ENCODE data around the gene CRIM1. TPM values are rescaled to one million over a fixed set of nuclear protein-coding genes. Genes with fewer than 3 reads are reported as not detected.

Gene CRIM1
- total RNA-seq, 1 experiment from 2014 or later: 24.1 TPM

- peaks cover 36% of the 10 kb centered on the region for H3K36me3 Mint-ChIP-seq
- ChIA-PET POLR2A (no interaction called here), CTCF (interaction anchor here (0.6 to 0.7 kb wide), 3 partner anchors 181 to 249 kb away, joined by 3 to 4 read pairs (median 3); no protein-coding TSS in a partner anchor)
- ATAC-seq: no peak
- no peaks in the 10 kb centered on the region for H3K9me3 Mint-ChIP-seq
- H3K27me3 Mint-ChIP-seq (ENCODE audit: low read depth): no peaks in the 10 kb centered on the region
- TF ChIP-seq ZMAT4 (CRISPR knock-in tag; IDR thresholded peaks at IDR 0.05) (no peak), ZNF121 (CRISPR knock-in tag; IDR thresholded peaks at IDR 0.05) (no peak), NR2C2 (CRISPR knock-in tag; IDR thresholded peaks at IDR 0.05) (no peak), TP53 (CRISPR knock-in tag; IDR thresholded peaks at IDR 0.05) (no peak), ATF6 (CRISPR knock-in tag; IDR thresholded peaks at IDR 0.05) (no peak), ZNF138 (CRISPR knock-in tag; conservative IDR thresholded peaks at IDR 0.05) (no peak)
- no peaks in the 10 kb centered on the region for H3K4me1 Mint-ChIP-seq
- H3K4me3 Mint-ChIP-seq: no peak overlapping the region
- DNase-seq (ENCODE audit: low spot score): no peak
- no peak overlapping the region for H3K27ac Mint-ChIP-seq
Observed at GRCh38 chr2:36545871-36546416, 190.4 kb downstream of the CRIM1 start.

GRCh38 chr2:36547906-36548305 lies 192.3 kb downstream of the CRIM1 start:
- H3K4me1 Mint-ChIP-seq: no peaks in the 10 kb centered on the region
- H3K4me3 Mint-ChIP-seq: no peak overlapping the region
- H3K9me3 Mint-ChIP-seq: no peaks in the 10 kb centered on the region
- CTCF ChIA-PET: interaction anchor here (0.6 kb wide), 1 partner anchor 1979 kb away, joined by 4 read pairs; no protein-coding TSS in a partner anchor
- DNase-seq (ENCODE audit: low spot score) (no peak), ATAC-seq (no peak)
- POLR2A ChIA-PET: no interaction called here
- H3K27me3 Mint-ChIP-seq (ENCODE audit: low read depth): no peaks in the 10 kb centered on the region
- no peak overlapping the region for H3K27ac Mint-ChIP-seq
- H3K36me3 Mint-ChIP-seq: peaks cover 32% of the 10 kb centered on the region
- TF ChIP-seq FOXP4 (CRISPR knock-in tag; IDR thresholded peaks at IDR 0.05): no peak
- TF ChIP-seq ZNF232 (CRISPR knock-in tag; IDR thresholded peaks at IDR 0.05): no peak
- TF ChIP-seq ATF3 (CRISPR knock-in tag; conservative IDR thresholded peaks at IDR 0.05): no peak
- no peak for TF ChIP-seq JUN (CRISPR knock-in tag; IDR thresholded peaks at IDR 0.05)
- TF ChIP-seq JAZF1 (CRISPR knock-in tag; IDR thresholded peaks at IDR 0.05): no peak
- TF ChIP-seq HMGA2 (CRISPR knock-in tag; IDR thresholded peaks at IDR 0.05): no peak
- TF ChIP-seq ZNF423 (CRISPR knock-in tag; IDR thresholded peaks at IDR 0.05): no peak
- no peak for TF ChIP-seq ATF2 (CRISPR knock-in tag; IDR thresholded peaks at IDR 0.05; ENCODE audit: borderline replicate concordance, low read depth)
- TF ChIP-seq OVOL2 (CRISPR knock-in tag; IDR thresholded peaks at IDR 0.05; ENCODE audit: borderline replicate concordance): no peak
- TF ChIP-seq E2F5 (CRISPR knock-in tag; IDR thresholded peaks at IDR 0.05): no peak
- TF ChIP-seq ZNF416 (CRISPR knock-in tag; IDR thresholded peaks at IDR 0.05): no peak
- TF ChIP-seq ZNF532 (CRISPR knock-in tag; IDR thresholded peaks at IDR 0.05; ENCODE audit: borderline replicate concordance): no peak
- no peak for TF ChIP-seq ZBTB43 (CRISPR knock-in tag; IDR thresholded peaks at IDR 0.05)
- no peak for TF ChIP-seq HMGXB4 (CRISPR knock-in tag; IDR thresholded peaks at IDR 0.05)
- no peak for TF ChIP-seq ZNF121 (CRISPR knock-in tag; IDR thresholded peaks at IDR 0.05)
- TF ChIP-seq CREM (CRISPR knock-in tag; IDR thresholded peaks at IDR 0.05): no peak
